T-cell (primary cell): ENCODE results near the gene PIGR. TPM values are rescaled to one million over a fixed set of nuclear protein-coding genes. Genes with fewer than 3 reads are reported as not detected.

ENCODE experiments used
- ATAC-seq, 4 experiments: fragments of 200-7000 bp in 3 of 4; fragments of 150-1000 bp in 1 of 4; cut with Tn5 transposase; replicated peaks in 1 of 4; 1 replicate in 3 of 4; 2 replicates in 1 of 4; pipeline ENCODE4 v1.10.0; 2021; ENCODE audit warnings: moderate library complexity in 3 of 4, mild to moderate bottlenecking in 2 of 4, moderate number of reproducible peaks in 1 of 4
- CTCF ChIA-PET, 2 donors: fragments of 300-600 bp; sonication (Branson Sonifier 250); formaldehyde crosslinking; loops; one replicate each; lab custom pipeline; 2022; ENCODE audit warnings: antibody characterized with exemption in 2 of 2; lab: Charles Lee
- POLR2A ChIA-PET, 2 donors: fragments of 300-600 bp; sonication (Branson Sonifier 250); formaldehyde crosslinking; loops; one replicate each; lab custom pipeline; 2022; ENCODE audit warnings: antibody characterized with exemption in 2 of 2; lab: Charles Lee
- DNase-seq, 35 experiments: peaks; one replicate each; pipeline versions ENCODE4 v3.0.0 to v3.0.0-alpha.2; 2013 to 2023
- H3K27ac ChIP-seq: one replicate; pipeline ENCODE4 v1.5.1; 2013; ENCODE audit warnings: low read length
- H3K27me3 ChIP-seq, 2 experiments: replicated peaks in 1 of 2; 1 replicate in 1 of 2; 2 replicates in 1 of 2; pipeline versions ENCODE4 v1.6.1 to v1.7.0; 2013; ENCODE audit warnings: low read length in 1 of 2, mixed read lengths in 1 of 2; ENCODE audit not compliant: control insufficient read depth in 2 of 2, insufficient read depth in 2 of 2; ENCODE audit errors: extremely low read depth in 1 of 2
- H3K36me3 ChIP-seq, 2 donors: 1 replicate in 1 of 2; 2 replicates in 1 of 2; pipeline versions ENCODE4 v1.6.1 to v1.7.0; 2013; ENCODE audit warnings: low read length in 1 of 2; ENCODE audit not compliant: control insufficient read depth in 2 of 2, insufficient read depth in 1 of 2; ENCODE audit errors: extremely low read depth in 1 of 2
- H3K4me1 ChIP-seq, 2 experiments: 1 replicate in 1 of 2; 2 replicates in 1 of 2; pipeline versions ENCODE4 v1.6.1 to v1.7.0; 2013; ENCODE audit warnings: low read length in 2 of 2, mixed read lengths in 1 of 2; ENCODE audit not compliant: insufficient read depth in 2 of 2, control insufficient read depth in 1 of 2; ENCODE audit errors: extremely low read depth in 1 of 2
- H3K4me3 ChIP-seq, 2 donors: 1 replicate in 1 of 2; 2 replicates in 1 of 2; pipeline versions ENCODE4 v1.5.1 to v1.7.0; 2013; ENCODE audit warnings: mild to moderate bottlenecking in 2 of 2, low read length in 1 of 2, moderate library complexity in 1 of 2; ENCODE audit not compliant: control insufficient read depth in 1 of 2; ENCODE audit errors: extremely low read depth in 1 of 2
- H3K9me3 ChIP-seq: 2 replicates; pipeline ENCODE4 v1.7.0; 2013
- H3K27ac Mint-ChIP-seq, 2 donors: one replicate each; pipeline ENCODE4 v1.8.0; 2020 to 2021; ENCODE audit warnings: mild to moderate bottlenecking in 2 of 2, mixed read lengths in 2 of 2
- H3K27me3 Mint-ChIP-seq, 2 donors: one replicate each; pipeline ENCODE4 v1.8.0; 2021 to 2022; ENCODE audit warnings: mixed read lengths in 2 of 2
- H3K36me3 Mint-ChIP-seq: one replicate; pipeline ENCODE4 v1.8.0; 2021; ENCODE audit warnings: mixed read lengths
- H3K4me1 Mint-ChIP-seq, 3 donors: one replicate each; pipeline ENCODE4 v1.8.0; 2020 to 2022; ENCODE audit warnings: mixed read lengths in 3 of 3, mild to moderate bottlenecking in 1 of 3
- H3K4me3 Mint-ChIP-seq, 3 donors: one replicate each; pipeline ENCODE4 v1.8.0; 2020 to 2022; ENCODE audit warnings: mild to moderate bottlenecking in 3 of 3, mixed read lengths in 3 of 3, moderate library complexity in 3 of 3
- H3K9me3 Mint-ChIP-seq, 3 donors: one replicate each; pipeline ENCODE4 v1.8.0; 2020 to 2022; ENCODE audit warnings: mixed read lengths in 3 of 3
- WGBS: methylation state at CpG from one replicate; pipeline ENCODE4 v1.1.5; 2013; ENCODE audit warnings: missing lambda C conversion rate; ENCODE audit not compliant: insufficient coverage; 5-methylcytosine and 5-hydroxymethylcytosine counted together
- total RNA-seq, 35 experiments: library from RNA in 6 of 35; stranded (reverse) in 6 of 35; fragments of 120-200 nt in 1 of 35; gene quantifications; one replicate each; pipeline versions ENCODE4 v1.2.1 to v1.2.4 and lab custom pipeline; 2013 to 2026

The PIGR gene
- total RNA-seq, 5 donors from 2014 or later (not counting 1 experiment from before 2014, with no cell fraction given) = 2.7 to 6.7 (median 3.2) TPM; not detected in 2

GRCh38 chr1:206883160-206883559 lies 63.1 kb downstream of the PIGR start:
- Mint-ChIP-seq H3K27me3 (peaks cover 0 to 1% of the 10 kb centered on the region in 2 donors), H3K36me3 (peaks cover 7% of the 10 kb centered on the region), H3K27ac (no peak overlapping the region), H3K4me1 (peaks cover 0 to under 1% (median under 1%) of the 10 kb centered on the region in 3 donors), H3K4me3 (no peak overlapping the region), H3K9me3 (peaks cover 8 to 12% (median 11%) of the 10 kb centered on the region in 3 donors)
- H3K27me3 ChIP-seq = no peaks in the 10 kb centered on the region
- no peak overlapping the region for H3K27ac ChIP-seq
- no peak overlapping the region for H3K4me3 ChIP-seq
- H3K9me3 ChIP-seq = peaks cover 5% of the 10 kb centered on the region
- no peaks in the 10 kb centered on the region for H3K36me3 ChIP-seq
- POLR2A ChIA-PET = interaction anchor here in 1 of 2 donors (0.6 kb wide), 1 partner anchor 69 kb away, joined by 3 read pairs; no protein-coding TSS in a partner anchor
- CTCF ChIA-PET = interaction anchor here (0.6 to 1.0 kb wide), 3 partner anchors 10 to 29 kb away, joined by 3 to 4 read pairs (median 4); no protein-coding TSS in a partner anchor
- DNase-seq = no peak
- 88% methylated on average over 1 of the region's 1 CpG for WGBS
- ATAC-seq = no peak
- no peaks in the 10 kb centered on the region for H3K4me1 ChIP-seq

- Histone ChIP-seq H3K36me3 (no peaks in the 10 kb centered on the region), H3K9me3 (peaks cover 5% of the 10 kb centered on the region), H3K27me3 (no peaks in the 10 kb centered on the region), H3K4me1 (no peaks in the 10 kb centered on the region), H3K27ac (no peak overlapping the region), H3K4me3 (no peak overlapping the region)
- Mint-ChIP-seq H3K27ac (no peak overlapping the region), H3K4me3 (no peak overlapping the region), H3K36me3 (peaks cover 11% of the 10 kb centered on the region), H3K9me3 (peaks cover 9 to 18% (median 14%) of the 10 kb centered on the region in 3 donors), H3K4me1 (no peaks in the 10 kb centered on the region), H3K27me3 (peaks cover 0 to 1% of the 10 kb centered on the region in 2 donors)
- ChIA-PET POLR2A (no interaction called here), CTCF (no interaction called here)
- DNase-seq = no peak
- ATAC-seq = no peak
- WGBS = 80% methylated on average over 1 of the region's 3 CpGs
These were observed 63.7 kb downstream of the PIGR start for GRCh38 chr1:206882555-206882954.

GRCh38 chr1:206880314-206880713 lies 66.0 kb downstream of the PIGR start:
- CTCF ChIA-PET = interaction anchor here (0.6 kb wide), 2 partner anchors 34 to 1794 kb away, joined by 3 read pairs; no protein-coding TSS in a partner anchor
- Histone ChIP-seq H3K9me3 (peaks cover 9% of the 10 kb centered on the region), H3K27me3 (no peaks in the 10 kb centered on the region), H3K36me3 (no peaks in the 10 kb centered on the region), H3K4me3 (no peak overlapping the region), H3K27ac (no peak overlapping the region), H3K4me1 (no peaks in the 10 kb centered on the region)
- DNase-seq (no peak), ATAC-seq (no peak)
- H3K9me3 Mint-ChIP-seq = peaks cover 17 to 31% (median 19%) of the 10 kb centered on the region in 3 donors
- WGBS = 67% methylated on average over 1 of the region's 3 CpGs
- H3K36me3 Mint-ChIP-seq = peaks cover 19% of the 10 kb centered on the region
- H3K27me3 Mint-ChIP-seq = no peaks in the 10 kb centered on the region
- POLR2A ChIA-PET = no interaction called here
- H3K27ac Mint-ChIP-seq = no peak overlapping the region
- H3K4me1 Mint-ChIP-seq = no peaks in the 10 kb centered on the region
- H3K4me3 Mint-ChIP-seq = no peak overlapping the region

Other genes with a start within 250 kb of the PIGR start
- gene IL19, start 175.7 kb downstream of the PIGR start, total RNA-seq = not detected
- gene IL10, start 174.0 kb downstream of the PIGR start, total RNA-seq = 1 to 10 TPM in 1 of 5 donors, under 1 TPM in 2, not detected in 2; 0.19 to 1.1 (median 0.26) TPM
- gene IL20, start 80.8 kb downstream of the PIGR start, total RNA-seq = not detected
- gene IL24, start 49.0 kb downstream of the PIGR start, total RNA-seq = under 1 TPM in 2 of 5 donors, not detected in 3; 0.18 to 0.22 TPM
- gene FCMR, start 24.5 kb downstream of the PIGR start, total RNA-seq = 100 to 1,000 TPM; 275 to 576 (median 453) TPM
- not detected for gene FCAMR, start 24.0 kb upstream of the PIGR start, total RNA-seq
- gene C1orf116, start 86.3 kb upstream of the PIGR start, total RNA-seq = under 1 TPM; 0.08 to 0.29 (median 0.14) TPM
- 10 to 100 TPM in 2 of 5 donors, 1 to 10 TPM in 3; 7.8 to 13.5 (median 8.7) TPM for gene YOD1, start 104.7 kb upstream of the PIGR start, total RNA-seq
- gene PFKFB2, start 106.8 kb upstream of the PIGR start, total RNA-seq = 1 to 10 TPM; 1.6 to 4.7 (median 3.2) TPM
- gene C4BPB, start 142.4 kb upstream of the PIGR start, total RNA-seq = 1 to 10 TPM in 2 of 5 donors, under 1 TPM in 2, not detected in 1; 0.66 to 4.8 (median 1.0) TPM
- gene C4BPA, start 157.8 kb upstream of the PIGR start, total RNA-seq = under 1 TPM in 3 of 5 donors, not detected in 2; 0.60 to 0.72 (median 0.70) TPM